Ammon's horn (tissue), 1 donor: ENCODE results near the gene SLC24A1.
"Not testable (repeated sequence)": the region's sequence is repeated elsewhere in the genome, so short reads cannot be mapped to it uniquely, and the experiment has no call there.

Source experiments
- DNase-seq: peaks from one replicate; pipeline ENCODE4 v3.0.0-alpha.2; 2016; ENCODE audit warnings: low spot score

Gene SLC24A1

DNA sequence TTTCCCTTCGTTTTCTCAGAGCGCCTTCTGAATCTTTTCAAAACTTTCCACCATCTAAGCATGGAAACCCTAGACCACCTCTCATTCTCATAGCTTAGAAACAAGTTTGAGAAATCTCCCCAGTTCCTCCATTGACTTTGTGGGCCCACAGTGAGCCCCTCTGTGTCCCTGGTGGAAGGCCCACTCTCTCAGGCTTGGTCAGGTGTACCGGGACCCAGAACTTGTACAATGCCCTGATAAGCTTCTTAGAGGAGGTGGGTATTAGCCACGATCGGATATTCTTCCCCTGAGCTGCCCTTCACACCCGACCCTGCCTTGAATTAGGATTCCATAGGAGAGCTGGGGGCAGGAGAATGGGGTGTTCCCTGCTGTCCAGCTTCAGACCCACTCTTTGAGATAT lies at the start of gene SLC24A1:
TSS of gene SLC24A1 (plus strand) at position 301 of the 400 bp plus-strand sequence. CDS start 2,143 bp downstream, outside the sequence.
- no peak for DNase-seq

DNA sequence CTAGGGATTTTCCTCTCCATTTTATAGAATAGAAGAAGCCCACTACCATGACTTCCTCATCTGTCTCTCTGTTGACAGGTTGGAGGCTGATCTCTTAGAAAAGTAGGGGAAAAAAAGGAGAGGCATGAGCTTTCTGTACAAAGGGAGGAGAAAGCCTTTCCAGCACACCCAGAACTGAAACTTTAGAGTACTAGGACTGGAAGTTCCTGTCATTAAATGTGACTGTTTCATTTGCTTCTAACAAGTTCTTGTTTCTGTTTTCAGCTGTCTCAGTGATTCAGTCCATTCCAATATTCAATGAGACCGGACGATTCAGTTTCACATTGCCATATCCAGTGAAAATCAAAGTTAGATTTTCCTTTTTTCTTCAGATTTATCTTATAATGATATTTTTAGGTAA lies 49.8 kb upstream of the SLC24A1 start:
- peak; percentile 31 for DNase-seq

DNA sequence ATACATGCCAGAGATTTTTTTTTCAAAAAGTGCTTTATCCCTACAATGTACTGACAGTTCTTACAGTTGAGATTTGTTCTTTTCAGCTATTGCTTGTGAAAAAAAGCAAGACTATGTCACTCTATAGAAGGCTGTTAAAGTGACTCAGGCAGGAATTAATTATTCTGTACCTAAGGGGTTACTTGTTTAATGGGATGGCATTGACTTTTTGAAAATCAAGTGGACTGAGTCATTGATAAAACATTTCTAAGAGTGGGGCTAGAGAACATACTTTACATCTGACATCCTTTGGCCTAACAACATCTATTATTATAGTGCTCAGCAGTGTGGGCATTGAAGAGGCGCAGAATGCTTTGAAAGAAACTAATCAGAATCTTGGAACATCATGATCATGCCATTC lies 45.1 kb upstream of the SLC24A1 start:
- no peak for DNase-seq

DNA sequence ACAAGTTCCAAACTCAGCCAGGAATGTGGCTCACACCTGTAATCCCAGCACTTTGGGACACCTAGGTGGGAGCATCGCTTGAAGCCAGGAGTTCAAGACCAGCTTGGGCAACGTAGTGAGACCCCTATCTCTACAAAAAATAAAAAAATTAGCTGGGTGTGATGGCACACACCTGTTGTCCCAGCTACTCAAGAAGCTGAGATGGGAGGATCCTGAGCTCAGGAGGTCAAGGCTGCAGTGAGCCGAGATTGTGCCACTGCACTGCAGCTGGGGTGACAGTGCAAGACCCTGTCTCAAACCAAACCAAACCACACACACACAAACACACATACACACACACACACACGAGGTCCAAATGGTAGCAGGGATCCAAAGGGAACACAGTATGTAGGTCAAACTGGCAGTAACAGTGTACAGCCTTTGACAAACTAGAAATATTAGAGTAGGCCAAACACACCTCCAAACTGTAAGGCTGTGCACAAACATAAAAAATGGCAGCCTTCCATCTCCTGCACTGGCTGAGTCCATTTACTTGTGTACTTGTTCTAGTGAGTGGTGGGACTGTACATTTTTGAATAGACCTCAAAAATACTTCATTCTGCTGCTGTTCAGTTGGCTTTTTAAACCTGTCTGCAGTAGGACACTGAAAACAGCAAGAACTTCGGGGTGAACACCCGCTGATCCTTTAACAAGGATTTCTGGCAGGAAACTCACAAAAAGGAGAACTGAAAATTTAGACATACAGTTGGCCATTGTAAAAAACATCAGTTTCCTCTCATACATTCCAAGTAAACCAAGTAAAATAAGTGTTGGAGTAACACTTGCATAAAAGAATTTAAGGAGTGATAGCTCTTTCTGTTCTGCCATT lies 44.4 kb upstream of the SLC24A1 start:
- DNase-seq: no peak

DNA sequence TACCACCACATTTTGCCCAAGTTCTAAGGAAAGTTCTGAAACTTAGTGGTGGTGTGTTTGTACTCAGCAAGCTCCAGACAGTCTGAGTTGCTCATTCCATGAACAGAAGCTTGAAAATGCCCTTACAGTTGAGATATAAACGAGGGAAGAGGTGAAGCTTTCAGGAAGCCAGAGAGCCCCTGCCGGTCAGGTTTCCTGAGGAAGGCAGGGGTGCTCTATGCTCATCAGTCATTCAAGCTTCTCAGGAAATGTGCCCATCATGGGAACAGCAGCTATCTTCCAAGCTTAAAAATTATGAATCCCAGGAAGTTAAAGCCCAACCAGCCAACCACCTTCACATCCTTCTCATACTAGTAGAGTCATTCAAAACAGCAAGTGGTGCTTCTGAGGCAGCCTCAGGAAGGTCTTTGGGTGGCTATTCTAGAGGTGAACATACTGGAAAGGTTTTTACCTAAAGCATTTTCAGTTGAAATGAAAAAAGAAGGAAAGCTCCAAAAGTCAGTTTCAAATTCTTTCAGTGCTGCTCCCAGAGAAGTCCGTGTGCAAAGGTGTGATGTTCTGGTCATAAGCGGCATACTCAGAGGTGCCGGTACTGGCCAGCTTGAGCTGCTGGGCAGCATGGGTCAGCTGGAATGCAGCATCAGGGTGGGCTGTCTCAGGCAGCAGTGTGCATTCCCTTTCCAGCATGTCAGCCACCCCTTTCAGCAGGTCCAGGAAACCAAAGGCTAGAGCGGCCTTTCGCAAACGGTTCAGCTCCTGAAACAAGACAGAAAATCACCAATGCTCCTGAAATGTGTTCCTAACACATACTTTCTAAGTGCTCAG lies 42.6 kb upstream of the SLC24A1 start:
- no peak for DNase-seq

DNA sequence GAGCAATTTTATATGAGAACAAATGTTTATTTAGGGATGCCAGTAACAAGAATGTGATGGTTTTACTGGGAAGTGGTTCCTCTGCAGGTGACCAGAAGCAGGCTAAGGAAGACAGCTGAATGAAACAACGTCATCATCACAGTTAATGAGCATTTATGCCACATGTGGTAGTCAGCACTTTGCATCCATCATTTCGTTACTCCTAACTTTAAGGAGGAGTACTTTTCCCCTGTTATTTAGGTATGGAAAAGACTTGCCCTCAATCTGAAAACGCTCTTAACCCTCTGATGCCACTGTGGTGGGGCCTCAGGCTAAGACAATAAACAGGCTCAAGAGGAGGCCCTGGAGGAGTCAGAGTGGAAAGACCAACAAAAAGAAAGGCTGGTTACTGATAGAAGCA lies 42.0 kb upstream of the SLC24A1 start:
- DNase-seq: no peak

DNA sequence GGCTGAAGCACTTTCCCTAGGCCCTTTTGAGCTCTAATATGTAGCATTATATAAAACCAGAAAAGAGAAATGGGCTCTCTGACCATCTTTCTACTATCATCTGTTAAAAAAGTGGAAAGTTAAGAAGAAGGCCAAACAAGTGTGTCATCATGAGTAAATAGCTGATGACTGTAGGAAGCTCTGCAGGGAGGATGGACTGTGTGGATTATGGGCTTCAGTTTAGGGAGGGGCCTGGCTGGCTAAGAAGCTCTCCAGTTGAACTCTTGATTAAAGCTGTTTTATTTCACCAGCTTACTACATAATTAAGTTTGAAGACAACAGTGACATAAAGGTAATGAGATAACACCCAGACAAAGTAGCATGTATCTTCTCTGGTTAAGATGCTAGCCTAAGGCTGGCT lies 41.5 kb upstream of the SLC24A1 start:
- no peak for DNase-seq

DNA sequence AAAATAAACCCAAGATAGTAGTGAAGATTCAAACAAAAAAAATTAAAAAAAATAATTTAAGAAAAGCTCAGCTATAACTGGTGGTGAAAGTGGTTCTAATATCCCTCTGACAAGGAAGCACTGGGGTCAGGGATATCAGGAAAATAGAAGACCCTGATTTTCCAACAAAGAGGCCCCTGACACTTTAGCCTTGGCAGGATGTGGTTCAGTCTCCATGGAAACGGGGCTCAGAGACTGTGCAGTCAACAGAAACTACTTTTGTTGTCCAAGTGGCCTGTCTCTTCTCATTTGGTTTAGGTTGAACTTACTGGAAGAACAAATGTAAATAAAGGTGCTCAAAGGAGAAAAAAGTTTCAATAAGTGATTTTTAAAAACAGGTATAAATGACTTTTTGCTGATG lies 38.0 kb upstream of the SLC24A1 start:
- no peak for DNase-seq

DNA sequence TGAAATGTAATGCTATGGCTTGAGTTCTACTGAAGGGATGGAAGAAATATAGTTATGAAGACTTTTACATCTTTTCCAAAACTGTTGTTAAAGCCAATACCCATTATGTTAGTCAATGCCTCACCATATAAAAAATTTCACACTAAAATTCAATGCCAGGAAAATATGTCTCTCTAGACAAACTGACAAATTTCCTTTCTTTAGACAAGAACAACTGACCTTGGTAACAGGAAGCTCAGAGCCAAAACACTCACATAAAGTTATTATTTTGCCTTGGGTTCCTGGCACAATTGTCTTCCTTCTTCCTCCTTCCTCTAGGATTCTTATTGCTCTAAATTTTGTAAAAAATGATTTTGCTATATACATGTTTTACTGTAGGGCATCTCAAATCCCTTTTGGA lies 37.5 kb upstream of the SLC24A1 start:
- DNase-seq: no peak

DNA sequence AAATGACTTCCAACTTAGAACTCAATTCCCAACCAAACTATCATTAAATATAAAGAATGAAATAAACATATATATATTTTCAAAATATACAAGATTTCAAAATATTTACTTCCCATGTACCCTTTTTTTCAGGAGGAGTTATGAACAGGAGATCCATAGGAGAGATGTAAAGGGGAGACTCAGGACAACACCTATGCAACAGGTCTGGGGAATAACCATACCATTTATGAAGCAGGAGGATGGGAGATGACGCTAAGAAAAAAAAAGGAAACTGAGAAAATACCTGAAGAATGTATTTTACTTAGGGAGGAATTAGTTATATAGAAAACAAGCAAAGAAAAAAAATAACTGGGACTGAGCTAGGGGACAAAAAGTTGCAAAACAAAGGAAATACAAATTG lies 34.6 kb upstream of the SLC24A1 start:
- no peak for DNase-seq

DNA sequence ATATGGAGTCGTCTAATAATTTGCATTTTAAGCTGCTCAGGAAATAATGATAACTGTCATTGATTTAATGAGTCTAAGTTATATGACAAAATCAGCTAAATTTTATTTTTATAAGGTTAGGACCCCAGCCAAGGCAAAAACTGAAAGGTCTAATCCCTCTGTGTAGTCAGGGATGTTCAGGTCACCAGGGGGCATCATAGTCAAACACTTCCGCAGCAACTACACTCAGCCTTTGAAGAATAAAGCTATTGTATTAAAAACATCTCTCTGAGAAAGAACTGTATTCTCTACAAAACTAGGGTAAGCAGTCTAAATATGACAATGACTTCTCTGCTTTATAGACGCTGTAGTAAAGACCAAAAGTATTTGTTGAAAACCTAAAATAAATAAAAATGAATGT lies 25.8 kb upstream of the SLC24A1 start:
- DNase-seq: peak; percentile 76

DNA sequence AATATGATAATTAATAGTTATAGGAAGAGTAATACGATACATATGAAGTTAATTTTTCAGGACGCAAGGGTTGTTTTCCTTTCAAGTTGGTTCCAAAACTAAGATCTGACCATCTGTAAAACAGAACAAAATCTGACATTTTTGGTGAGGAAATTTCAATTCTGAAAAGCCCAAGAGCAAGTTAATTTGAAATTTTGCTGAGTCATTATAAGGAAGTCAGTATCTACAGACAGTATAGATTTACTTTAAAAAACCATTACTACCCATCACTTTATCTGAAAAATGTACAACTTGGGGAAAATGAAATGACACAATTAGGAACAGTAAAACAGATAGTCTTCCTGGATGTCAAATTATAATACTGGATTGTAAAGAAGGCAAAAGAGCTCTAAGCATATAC lies 23.3 kb upstream of the SLC24A1 start:
- no peak for DNase-seq

DNA sequence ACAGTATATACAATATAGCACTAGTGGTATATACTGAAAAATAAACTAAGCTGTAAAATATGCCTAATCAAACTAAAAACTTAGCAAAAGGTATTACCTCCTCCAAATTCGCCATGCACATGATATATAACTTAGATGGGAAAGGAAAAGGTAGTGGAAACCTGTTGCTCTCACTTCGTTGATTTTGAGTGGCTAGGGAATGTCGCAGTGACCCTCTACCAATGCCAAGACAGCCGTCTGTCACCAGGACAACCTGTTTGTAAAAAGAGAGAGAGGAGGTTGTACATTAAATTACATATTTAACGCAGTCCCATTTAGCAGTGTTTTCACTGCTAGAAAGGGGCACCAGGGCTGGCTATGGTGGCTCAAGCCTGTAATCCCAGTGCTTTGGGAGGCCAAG lies 22.1 kb upstream of the SLC24A1 start:
- DNase-seq: no peak

DNA sequence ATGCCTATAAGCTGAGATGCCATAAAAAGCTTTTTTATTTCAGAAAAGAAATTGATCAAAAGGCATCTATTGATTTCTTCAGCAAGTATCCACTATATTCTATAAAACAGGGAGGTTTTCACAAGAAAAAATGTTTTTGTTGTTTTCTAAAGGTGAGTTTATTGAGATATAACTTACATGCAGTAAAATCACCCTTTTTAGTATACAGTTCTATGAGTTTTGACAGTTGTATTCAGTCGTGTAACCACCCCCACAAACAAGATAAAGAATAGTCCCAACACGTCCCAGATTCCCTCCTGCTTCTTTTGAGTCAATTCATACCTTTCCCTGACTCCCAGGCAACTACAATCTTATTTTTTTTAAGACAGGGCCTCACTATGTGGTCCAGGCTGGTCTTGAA lies 18.6 kb upstream of the SLC24A1 start:
- no peak for DNase-seq

DNA sequence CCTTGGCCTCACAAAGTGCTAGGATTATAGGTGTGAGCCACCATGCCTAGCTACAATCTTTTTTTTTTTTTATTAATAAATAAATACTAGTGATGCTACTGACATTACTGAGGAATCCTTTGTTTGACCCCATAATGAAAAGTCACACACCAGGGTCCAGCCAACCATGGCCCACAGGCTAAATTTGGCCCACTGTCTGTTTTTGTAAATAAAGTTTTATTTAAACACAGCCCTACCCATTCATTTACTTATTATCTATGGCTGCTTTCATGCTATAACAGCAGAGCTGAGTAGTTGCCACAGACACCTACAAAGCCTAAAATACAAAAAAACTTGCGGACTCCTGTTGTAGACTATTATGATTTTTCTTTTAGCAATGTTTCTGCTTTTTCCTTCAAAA lies 18.2 kb upstream of the SLC24A1 start:
- no peak for DNase-seq

DNA sequence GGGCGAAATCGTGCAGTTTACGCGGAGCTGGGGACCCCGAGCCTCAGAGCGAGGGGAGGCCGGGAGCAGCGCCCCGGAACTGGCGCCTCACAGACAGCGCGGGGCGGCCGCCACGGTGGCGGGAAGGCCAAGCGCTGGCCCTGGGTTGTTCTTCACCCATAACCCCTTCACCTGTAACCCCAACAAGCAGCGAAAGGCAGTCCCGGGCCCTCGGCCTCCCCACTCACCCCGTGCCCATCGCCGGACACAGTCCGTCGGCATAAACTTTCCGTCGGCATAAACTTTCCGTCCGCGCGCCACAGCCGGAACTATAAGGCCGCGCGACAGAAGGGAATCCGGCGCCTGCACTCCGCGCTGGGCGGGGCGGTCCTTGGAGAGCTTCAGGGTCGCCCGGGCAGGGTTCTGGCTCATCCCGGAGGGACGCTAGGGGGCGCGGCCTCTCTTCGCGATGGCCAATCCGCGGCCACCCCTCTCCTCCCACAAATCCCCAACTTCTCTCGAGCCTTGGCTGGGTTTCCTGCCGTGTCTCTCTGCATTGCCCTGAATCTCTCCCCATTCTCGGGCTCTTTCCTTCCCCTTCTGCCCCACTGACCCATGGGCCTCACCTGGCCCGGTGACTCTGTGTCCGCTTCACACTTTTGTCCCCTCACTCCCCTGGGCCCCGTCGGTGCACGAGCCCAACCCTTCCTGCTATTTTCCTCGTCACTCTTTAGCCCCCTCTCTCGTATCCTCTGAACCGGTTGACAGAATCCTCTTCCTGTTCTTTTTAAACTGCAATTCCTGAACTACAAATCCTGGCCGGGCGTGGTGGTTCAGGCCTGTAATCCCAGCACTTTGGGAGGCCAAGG lies 10.6 kb upstream of the SLC24A1 start, which contains the start of gene INTS14:
TSS of gene INTS14 (minus strand) at position 261 of the 848 bp plus-strand sequence. CDS start 3,751 bp downstream, outside the sequence.
- peak; percentile 97 for DNase-seq

DNA sequence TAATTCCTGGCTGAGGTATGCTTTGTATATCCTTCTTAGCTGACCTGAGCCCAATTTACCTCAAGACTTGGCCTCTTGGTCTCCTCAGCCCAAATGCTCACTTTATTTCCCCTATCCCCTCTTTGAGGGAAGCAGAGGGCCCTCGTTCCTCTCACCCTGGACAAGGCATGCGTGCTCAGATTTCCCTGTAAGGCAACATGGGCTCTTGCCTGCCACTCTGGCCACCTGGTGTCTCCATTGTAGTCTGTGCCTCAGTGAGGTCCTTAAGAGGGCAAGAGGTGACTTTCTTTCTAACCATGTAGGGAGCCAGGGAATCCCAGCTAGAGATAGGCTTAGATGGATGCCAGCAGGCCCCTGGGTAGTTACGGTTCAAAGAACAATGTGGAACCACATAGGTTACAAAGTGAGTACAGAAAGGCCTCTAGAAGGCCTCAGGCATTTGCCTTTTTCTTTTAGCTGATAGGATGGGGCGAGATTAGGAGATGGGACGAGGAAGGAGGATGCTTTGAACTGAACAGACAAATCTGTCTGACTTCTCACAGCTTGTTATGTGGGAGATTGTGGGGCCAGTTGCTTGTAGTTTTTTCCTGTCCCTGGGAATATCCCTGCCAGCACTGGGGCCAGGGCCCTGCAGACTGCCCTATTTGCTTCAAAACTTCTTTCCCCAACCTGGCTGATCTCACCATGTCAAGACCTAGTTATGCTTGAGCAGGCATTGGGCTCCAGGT lies 9.7 kb upstream of the SLC24A1 start:
- DNase-seq: no peak

DNA sequence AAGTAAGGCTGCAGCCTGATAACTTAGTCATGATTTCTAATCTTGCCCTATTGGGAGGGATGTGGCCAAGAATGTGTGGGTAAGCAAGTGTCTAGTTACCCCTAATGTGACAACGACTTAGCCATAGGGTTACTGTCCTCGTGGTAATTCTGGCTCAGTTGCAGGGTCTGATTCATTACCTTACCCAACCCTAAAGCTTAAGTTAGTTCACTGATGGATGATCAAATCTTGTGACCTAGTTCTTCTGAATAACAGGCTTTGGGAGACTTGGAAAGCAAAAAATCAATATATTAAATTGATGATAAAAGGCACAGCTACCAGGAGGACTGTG lies 9.2 kb upstream of the SLC24A1 start:
- DNase-seq: no peak

DNA sequence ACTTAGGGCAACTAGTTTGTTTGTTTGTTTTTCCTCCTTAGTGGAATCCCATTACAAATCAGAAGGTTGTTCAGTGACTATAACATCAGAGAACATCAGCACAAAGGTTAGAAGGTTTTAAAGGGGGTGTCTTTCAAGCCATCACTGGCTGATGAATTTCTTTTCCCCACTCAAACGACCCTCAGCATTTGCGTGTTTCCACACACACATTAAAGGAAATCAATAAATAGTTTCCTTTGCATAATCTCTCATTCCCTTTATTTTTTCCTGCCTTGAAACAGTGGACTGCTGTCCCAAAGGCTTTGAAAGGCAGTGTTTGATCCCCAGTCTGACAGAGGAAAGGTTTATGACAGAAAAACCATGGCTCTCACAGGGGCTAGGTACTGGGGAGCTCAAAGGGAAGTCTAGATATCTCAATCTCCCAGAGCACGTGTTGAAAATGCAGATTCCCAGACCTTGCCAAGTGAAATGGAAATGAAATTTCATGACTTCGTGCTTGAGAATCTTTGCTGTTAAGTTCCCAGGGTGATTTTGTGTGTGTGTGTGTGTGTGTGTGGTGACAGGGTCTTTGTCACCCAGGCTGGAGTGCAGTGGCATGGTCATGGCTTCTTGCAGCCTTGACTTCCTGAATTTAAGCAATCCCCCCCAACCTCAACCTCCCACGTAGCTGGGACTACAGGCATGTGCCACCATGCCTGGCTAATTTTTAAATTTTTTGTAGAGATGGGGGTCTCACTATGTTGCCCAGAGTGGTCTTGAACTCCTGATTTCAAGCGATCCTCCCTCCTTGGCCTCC lies 8.6 kb upstream of the SLC24A1 start:
- no peak for DNase-seq

DNA sequence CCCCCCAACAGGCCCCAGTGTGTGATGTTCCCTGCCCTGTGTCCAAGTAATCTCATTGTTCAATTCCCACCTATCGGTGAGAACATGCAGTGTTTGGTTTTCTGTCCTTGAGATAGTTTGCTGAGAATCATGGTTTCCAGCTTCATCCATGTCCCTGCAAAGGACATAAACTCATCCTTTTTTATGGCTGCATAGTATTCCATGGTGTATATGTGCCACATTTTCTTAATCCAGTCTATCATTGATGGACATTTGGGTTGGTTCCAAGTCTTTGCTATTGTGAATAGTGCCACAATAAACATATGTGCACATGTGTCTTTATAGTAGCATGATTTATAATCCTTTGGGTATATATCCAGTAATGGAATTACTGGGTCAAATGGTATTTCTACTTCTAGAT lies 5.9 kb upstream of the SLC24A1 start:
- not testable (repeated sequence) for DNase-seq
